Activated naive CD4-positive, alpha-beta T cell treated with anti-CD3 and anti-CD28 coated beads, Interleukin-2, amount 50 U/mL, for 24 hours (primary cell): Measurements from ENCODE around the gene NPRL2.

Source experiments
- H3K27ac Mint-ChIP-seq: one replicate; pipeline ENCODE4 v1.8.0; 2021; ENCODE audit warnings: mild to moderate bottlenecking, mixed read lengths
- H3K27me3 Mint-ChIP-seq: one replicate; pipeline ENCODE4 v1.8.0; 2021; ENCODE audit warnings: mixed read lengths
- H3K36me3 Mint-ChIP-seq: one replicate; pipeline ENCODE4 v1.8.0; 2021; ENCODE audit warnings: mixed read lengths
- H3K4me1 Mint-ChIP-seq: one replicate; pipeline ENCODE4 v1.8.0; 2021; ENCODE audit warnings: mixed read lengths
- H3K4me3 Mint-ChIP-seq: one replicate; pipeline ENCODE4 v1.8.0; 2021; ENCODE audit warnings: mild to moderate bottlenecking, mixed read lengths
- H3K9me3 Mint-ChIP-seq: one replicate; pipeline ENCODE4 v1.8.0; 2021; ENCODE audit warnings: mixed read lengths

Gene NPRL2

GRCh38 chr3:50327943-50328691, 22.5 kb downstream of the NPRL2 start, which contains the start of gene TUSC2:
TUSC2 (minus strand) TSS chr3:50328223; CDS start chr3:50328099, 124 bp downstream.
- Mint-ChIP-seq H3K9me3 (no peaks in the 10 kb centered on the region), H3K4me1 (peaks cover 25% of the 10 kb centered on the region), H3K27ac (peak within 1 kb of the TSS; percentile 95), H3K36me3 (no peaks in the 10 kb centered on the region), H3K4me3 (peak within 1 kb of the TSS; percentile 96), H3K27me3 (no peaks in the 10 kb centered on the region)

DNA sequence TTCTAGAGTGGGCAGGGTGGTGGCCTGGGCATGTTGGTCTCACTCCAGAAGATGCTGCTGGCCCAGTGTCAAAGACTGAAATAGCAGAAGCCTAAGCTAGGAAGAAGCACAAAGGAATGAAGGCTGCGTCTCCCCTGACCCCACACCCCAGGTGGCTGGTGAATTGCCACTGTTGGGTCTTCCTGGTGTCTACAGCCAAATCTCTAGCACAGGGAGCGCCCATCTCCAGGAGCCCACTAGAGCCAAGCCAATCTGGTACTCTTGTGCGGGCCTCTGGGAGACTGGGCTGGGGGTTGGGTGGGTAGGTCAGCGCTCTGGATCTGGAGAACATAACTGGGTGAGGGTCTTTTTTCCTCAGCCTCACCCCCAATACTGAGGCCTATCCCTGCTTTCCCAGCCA, 23.4 kb downstream of the NPRL2 start:
- Mint-ChIP-seq H3K36me3 (no peaks in the 10 kb centered on the region), H3K27ac (no peak overlapping the region), H3K4me3 (peak overlapping the region; percentile 96), H3K27me3 (no peaks in the 10 kb centered on the region), H3K4me1 (peaks cover 25% of the 10 kb centered on the region), H3K9me3 (no peaks in the 10 kb centered on the region)

DNA sequence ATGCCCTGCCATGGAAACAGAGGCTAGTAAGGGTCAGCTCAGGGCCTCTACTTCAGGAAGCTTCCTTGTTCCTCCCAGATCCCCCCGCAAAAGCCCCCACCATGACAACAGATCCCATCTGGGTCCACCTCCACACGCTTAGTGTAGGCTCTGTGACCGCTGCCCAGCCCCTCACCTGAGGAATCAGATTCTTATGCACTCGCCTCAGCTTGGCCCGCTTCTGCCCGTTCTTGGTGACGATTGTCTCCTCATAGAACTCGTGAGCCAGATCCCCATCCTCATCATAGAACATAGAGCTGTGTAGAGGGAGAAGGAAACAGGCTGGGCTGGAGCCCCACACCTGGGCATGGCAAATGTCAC, 24.4 kb downstream of the NPRL2 start:
- Mint-ChIP-seq H3K4me3 (peak overlapping the region; percentile 58), H3K9me3 (no peaks in the 10 kb centered on the region), H3K27ac (no peak overlapping the region), H3K4me1 (peaks cover 25% of the 10 kb centered on the region), H3K36me3 (no peaks in the 10 kb centered on the region), H3K27me3 (no peaks in the 10 kb centered on the region)

DNA sequence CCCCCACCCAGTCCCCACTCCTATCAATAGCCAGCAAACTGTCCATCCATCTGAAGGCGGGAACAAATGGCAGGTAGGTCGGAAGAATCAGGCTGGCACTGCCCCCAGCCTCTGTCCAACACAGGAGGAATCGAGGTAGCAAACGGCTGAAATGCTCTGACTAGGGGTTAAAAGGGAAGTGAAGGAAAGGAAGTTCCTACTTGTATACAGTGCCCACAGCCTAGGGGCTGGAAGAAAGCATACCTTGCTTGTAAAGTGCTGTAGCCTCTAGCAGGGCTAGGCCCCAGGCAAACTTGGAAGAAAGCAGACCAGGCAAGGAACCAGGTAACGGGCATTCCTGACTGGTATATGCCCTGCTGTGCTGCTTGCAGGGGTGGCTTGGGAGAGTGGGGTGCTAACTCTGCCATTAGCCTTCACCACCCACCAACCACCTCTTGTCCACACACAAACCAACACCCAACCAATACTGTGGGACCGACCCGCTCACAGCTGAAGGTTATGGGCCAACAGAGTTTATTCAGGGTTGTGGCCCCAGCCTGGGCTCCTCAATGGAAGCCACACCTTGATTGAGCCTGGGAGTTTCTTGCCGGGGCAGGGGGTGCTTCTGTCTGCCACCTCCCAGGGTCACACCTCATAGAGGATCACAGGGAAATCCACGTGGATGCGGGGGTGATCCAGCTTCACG, 24.9 kb downstream of the NPRL2 start:
- Mint-ChIP-seq H3K27ac (peak overlapping the region; percentile 79), H3K4me1 (peaks cover 25% of the 10 kb centered on the region), H3K4me3 (no peak overlapping the region), H3K9me3 (no peaks in the 10 kb centered on the region), H3K36me3 (no peaks in the 10 kb centered on the region), H3K27me3 (no peaks in the 10 kb centered on the region)

DNA sequence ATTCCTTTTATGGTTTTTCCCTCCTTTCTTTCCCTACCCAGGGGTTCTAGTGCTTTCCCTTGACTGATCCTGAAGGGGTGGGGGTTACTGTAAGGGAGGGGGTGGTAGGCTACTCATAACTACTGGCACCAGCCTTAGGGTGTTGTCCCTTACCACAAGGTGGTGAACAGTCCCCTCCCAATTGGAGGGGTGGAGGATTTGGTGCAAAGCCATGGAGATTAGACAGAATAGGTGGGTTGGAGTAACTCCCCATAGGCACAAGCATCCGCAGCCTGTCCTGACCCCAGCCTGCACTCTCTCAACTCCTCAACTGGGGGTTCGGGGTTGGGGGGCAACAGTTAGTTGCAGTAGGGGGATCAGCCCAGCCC, 25.5 kb downstream of the NPRL2 start:
- Mint-ChIP-seq H3K4me1 (peaks cover 28% of the 10 kb centered on the region), H3K4me3 (no peak overlapping the region), H3K27me3 (no peaks in the 10 kb centered on the region), H3K36me3 (no peaks in the 10 kb centered on the region), H3K9me3 (no peaks in the 10 kb centered on the region), H3K27ac (no peak overlapping the region)

GRCh38 chr3:50324351-50325112, 26.0 kb downstream of the NPRL2 start:
- no peaks in the 10 kb centered on the region for H3K36me3 Mint-ChIP-seq
- no peaks in the 10 kb centered on the region for H3K9me3 Mint-ChIP-seq
- H3K4me1 Mint-ChIP-seq = peaks cover 32% of the 10 kb centered on the region
- H3K27me3 Mint-ChIP-seq = no peaks in the 10 kb centered on the region
- H3K27ac Mint-ChIP-seq = peak overlapping the region; percentile 46
- H3K4me3 Mint-ChIP-seq = no peak overlapping the region

DNA sequence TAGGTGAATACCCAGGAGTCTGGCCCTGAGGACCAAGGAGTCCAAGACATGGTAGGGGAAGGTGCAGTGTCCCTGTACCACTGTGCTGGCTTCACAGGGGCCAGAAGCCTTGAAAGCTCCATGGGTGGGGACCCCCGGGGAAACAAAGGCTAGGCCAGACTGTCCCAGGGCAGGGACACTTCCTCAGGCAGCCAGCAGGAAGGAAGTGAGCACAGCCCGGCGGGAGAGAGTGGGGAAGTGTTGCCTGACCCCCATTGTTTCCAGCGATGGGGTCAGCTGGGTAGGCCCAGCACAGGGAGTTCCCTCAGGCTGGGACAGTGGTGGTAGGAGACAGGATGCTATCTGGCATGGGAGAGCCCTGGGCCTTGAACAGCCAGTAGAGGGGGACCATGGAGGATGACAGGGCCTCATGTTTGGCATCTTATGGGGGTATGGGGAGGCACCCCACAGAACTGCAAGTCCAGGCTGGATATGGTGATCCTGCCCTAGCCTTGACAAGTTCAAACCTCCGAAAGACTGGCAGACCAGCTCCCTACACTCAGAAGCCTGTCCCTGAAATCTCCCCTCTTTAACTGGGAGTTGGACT, 26.9 kb downstream of the NPRL2 start:
- Mint-ChIP-seq H3K27ac (peak overlapping the region; percentile 46), H3K36me3 (no peaks in the 10 kb centered on the region), H3K4me3 (no peak overlapping the region), H3K9me3 (no peaks in the 10 kb centered on the region), H3K4me1 (peaks cover 38% of the 10 kb centered on the region), H3K27me3 (no peaks in the 10 kb centered on the region)

GRCh38 chr3:50323092-50323600, 27.4 kb downstream of the NPRL2 start:
- Mint-ChIP-seq H3K9me3 (no peaks in the 10 kb centered on the region), H3K27ac (peak overlapping the region; percentile 74), H3K4me3 (peak overlapping the region; percentile 47), H3K4me1 (peaks cover 36% of the 10 kb centered on the region), H3K36me3 (no peaks in the 10 kb centered on the region), H3K27me3 (no peaks in the 10 kb centered on the region)

- H3K4me3 Mint-ChIP-seq = peak within 1 kb of the TSS; percentile 82
- peaks cover 35% of the 10 kb centered on the region for H3K4me1 Mint-ChIP-seq
- H3K27ac Mint-ChIP-seq = peak within 1 kb of the TSS; percentile 92
- H3K27me3 Mint-ChIP-seq = no peaks in the 10 kb centered on the region
- H3K9me3 Mint-ChIP-seq = no peaks in the 10 kb centered on the region
- H3K36me3 Mint-ChIP-seq = no peaks in the 10 kb centered on the region
These were observed 28.0 kb downstream of the NPRL2 start, which contains the start of gene HYAL2 for GRCh38 chr3:50322386-50323091. HYAL2 (minus strand) TSS chr3:50322745; CDS start chr3:50320489, 2,256 bp downstream.

GRCh38 chr3:50322115-50322385, 28.5 kb downstream of the NPRL2 start:
- Mint-ChIP-seq H3K9me3 (no peaks in the 10 kb centered on the region), H3K27me3 (no peaks in the 10 kb centered on the region), H3K4me1 (peaks cover 34% of the 10 kb centered on the region), H3K4me3 (no peak overlapping the region), H3K27ac (no peak overlapping the region), H3K36me3 (no peaks in the 10 kb centered on the region)

- Mint-ChIP-seq H3K27me3 (no peaks in the 10 kb centered on the region), H3K9me3 (no peaks in the 10 kb centered on the region), H3K27ac (peak overlapping the region; percentile 92), H3K36me3 (no peaks in the 10 kb centered on the region), H3K4me3 (peak overlapping the region; percentile 82), H3K4me1 (peaks cover 34% of the 10 kb centered on the region)
These were observed 29.1 kb downstream of the NPRL2 start for GRCh38 chr3:50321336-50322114.

DNA sequence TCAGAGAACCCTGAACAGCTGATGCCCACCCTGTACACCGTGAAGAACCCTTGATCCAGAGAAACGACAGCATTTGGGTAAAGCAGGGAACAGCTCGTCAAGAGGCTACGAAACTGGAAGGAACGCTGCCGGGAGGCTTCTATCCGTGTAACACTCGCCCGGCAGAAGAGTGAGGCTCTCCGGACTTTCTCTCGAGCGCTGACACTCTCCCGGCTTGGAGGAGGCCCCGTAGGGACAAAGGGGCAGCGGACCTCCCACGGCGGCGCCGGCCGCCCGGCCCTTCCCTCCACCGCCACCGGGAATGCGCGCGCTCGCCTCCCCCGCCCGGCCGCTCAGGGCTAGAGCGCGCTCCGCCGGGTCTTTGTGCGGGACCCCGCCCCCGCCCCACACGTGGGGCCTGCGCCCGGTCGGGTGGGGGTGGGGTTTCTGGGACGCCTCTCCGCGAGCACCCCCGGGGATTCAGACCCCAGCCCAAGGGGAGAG, 29.7 kb downstream of the NPRL2 start:
- Mint-ChIP-seq H3K9me3 (no peaks in the 10 kb centered on the region), H3K27me3 (no peaks in the 10 kb centered on the region)

GRCh38 chr3:50319894-50320625, 30.5 kb downstream of the NPRL2 start:
- no peaks in the 10 kb centered on the region for H3K27me3 Mint-ChIP-seq
- H3K27ac Mint-ChIP-seq = no peak overlapping the region
- no peaks in the 10 kb centered on the region for H3K36me3 Mint-ChIP-seq
- peak overlapping the region; percentile 91 for H3K4me3 Mint-ChIP-seq
- H3K4me1 Mint-ChIP-seq = peaks cover 34% of the 10 kb centered on the region
- H3K9me3 Mint-ChIP-seq = no peaks in the 10 kb centered on the region

More for the DNA sequence above, 29.7 kb downstream of the NPRL2 start:
- Mint-ChIP-seq H3K4me3 (peak overlapping the region; percentile 91), H3K36me3 (no peaks in the 10 kb centered on the region), H3K27ac (peak overlapping the region; percentile 87), H3K4me1 (peaks cover 39% of the 10 kb centered on the region)
